HG02870 (cell line): Measurements from ENCODE around the gene TRIP4.
"Not testable (repeated sequence)": the region's sequence is repeated elsewhere in the genome, so short reads cannot be mapped to it uniquely, and the experiment has no call there.

Source experiments
- ATAC-seq: cut with Tn5 transposase; IDR thresholded peaks from one replicate; pipeline ENCODE4 v1.9.1; 2021; ENCODE audit warnings: mild to moderate bottlenecking, moderate library complexity; ENCODE audit not compliant: unreplicated experiment

The TRIP4 gene

GRCh38 chr15:64387562-64388168 lies at the start of gene TRIP4:
Gene TRIP4, plus strand, starts transcription at chr15:64387836. Its CDS starts 28 bp downstream, at chr15:64387864.
- ATAC-seq = peak; percentile 98

- no peak for ATAC-seq
Measured at GRCh38 chr15:64340355-64340754, 47.3 kb upstream of the TRIP4 start.

GRCh38 chr15:64341961-64342360 lies 45.7 kb upstream of the TRIP4 start:
- ATAC-seq = no peak

- no peak for ATAC-seq
Measured at GRCh38 chr15:64343222-64343621, 44.4 kb upstream of the TRIP4 start.

- ATAC-seq = no peak
Measured at GRCh38 chr15:64343841-64344240, 43.8 kb upstream of the TRIP4 start.

GRCh38 chr15:64344651-64345294 lies 42.9 kb upstream of the TRIP4 start:
- no peak for ATAC-seq

GRCh38 chr15:64346242-64346641 lies 41.4 kb upstream of the TRIP4 start:
- not testable (repeated sequence) for ATAC-seq

- ATAC-seq = no peak
Measured at GRCh38 chr15:64348455-64348854, 39.2 kb upstream of the TRIP4 start.

GRCh38 chr15:64349375-64349774 lies 38.3 kb upstream of the TRIP4 start:
- no peak for ATAC-seq

- no peak for ATAC-seq
Measured at GRCh38 chr15:64351265-64351664, 36.4 kb upstream of the TRIP4 start.

GRCh38 chr15:64354688-64355344 lies 32.8 kb upstream of the TRIP4 start:
- no peak for ATAC-seq

GRCh38 chr15:64355348-64355943 lies 32.2 kb upstream of the TRIP4 start:
- ATAC-seq = no peak

GRCh38 chr15:64355944-64356709 lies 31.5 kb upstream of the TRIP4 start, which contains the start of gene CSNK1G1:
Gene CSNK1G1, minus strand, starts transcription at chr15:64356173. Its CDS starts 55,674 bp downstream, at chr15:64300499.
- ATAC-seq = peak; percentile 97

- no peak for ATAC-seq
Measured at GRCh38 chr15:64356710-64357040, 31.0 kb upstream of the TRIP4 start.

- no peak for ATAC-seq
Measured at GRCh38 chr15:64361259-64361658, 26.4 kb upstream of the TRIP4 start.

GRCh38 chr15:64369078-64369607 lies 18.5 kb upstream of the TRIP4 start:
- ATAC-seq = no peak

- not testable (repeated sequence) for ATAC-seq
Measured at GRCh38 chr15:64371383-64371782, 16.3 kb upstream of the TRIP4 start.

- no peak for ATAC-seq
Measured at GRCh38 chr15:64373360-64373759, 14.3 kb upstream of the TRIP4 start.

GRCh38 chr15:64379216-64379960 lies 8.2 kb upstream of the TRIP4 start:
- no peak for ATAC-seq
